ENCODE results near the gene PIP5K1C. TPM values are rescaled to one million over a fixed set of nuclear protein-coding genes. Genes with fewer than 3 reads are reported as not detected.
"Not testable (repeated sequence)": the region's sequence is repeated elsewhere in the genome, so short reads cannot be mapped to it uniquely, and the experiment has no call there.

Gene PIP5K1C
- total RNA-seq, 1 experiment from 2014 or later, result 35.5 TPM

- no peak overlapping the region for H3K4me3 ChIP-seq (ENCODE audit: low read depth, low read length, poor library complexity, severe bottlenecking)
- no peaks in the 10 kb centered on the region for H3K27me3 ChIP-seq (replicated peaks; ENCODE audit: insufficient read depth, low read depth, low read length, poor library complexity)
- intact Hi-C loops (cut with micrococcal nuclease; ENCODE audit: unreplicated experiment), result loop anchor here (10.0 kb wide), 1 partner anchor 163 kb away; no protein-coding TSS in a partner anchor
- BruUV-seq (replicated peaks), result no TSS peak
- POLR2A ChIA-PET (ENCODE audit: low non-redundant PET), result no interaction called here
- no peak for DNase-seq (ENCODE audit: low spot score)
- peaks cover 11% of the 10 kb centered on the region for H3K4me1 ChIP-seq (ENCODE audit: insufficient read depth, low read length, poor library complexity, severe bottlenecking)
- CTCF ChIA-PET, result no interaction called here
- peaks cover 5% of the 10 kb centered on the region for H3K36me3 ChIP-seq (ENCODE audit: insufficient read depth, low read length, poor library complexity, severe bottlenecking)
- H3K9me3 ChIP-seq (ENCODE audit: low read depth, low read length, poor library complexity, severe bottlenecking), result no peaks in the 10 kb centered on the region
- no peak overlapping the region for H3K27ac ChIP-seq (ENCODE audit: low read depth, low read length, poor library complexity, severe bottlenecking)
- TF ChIP-seq, protein P1, sequence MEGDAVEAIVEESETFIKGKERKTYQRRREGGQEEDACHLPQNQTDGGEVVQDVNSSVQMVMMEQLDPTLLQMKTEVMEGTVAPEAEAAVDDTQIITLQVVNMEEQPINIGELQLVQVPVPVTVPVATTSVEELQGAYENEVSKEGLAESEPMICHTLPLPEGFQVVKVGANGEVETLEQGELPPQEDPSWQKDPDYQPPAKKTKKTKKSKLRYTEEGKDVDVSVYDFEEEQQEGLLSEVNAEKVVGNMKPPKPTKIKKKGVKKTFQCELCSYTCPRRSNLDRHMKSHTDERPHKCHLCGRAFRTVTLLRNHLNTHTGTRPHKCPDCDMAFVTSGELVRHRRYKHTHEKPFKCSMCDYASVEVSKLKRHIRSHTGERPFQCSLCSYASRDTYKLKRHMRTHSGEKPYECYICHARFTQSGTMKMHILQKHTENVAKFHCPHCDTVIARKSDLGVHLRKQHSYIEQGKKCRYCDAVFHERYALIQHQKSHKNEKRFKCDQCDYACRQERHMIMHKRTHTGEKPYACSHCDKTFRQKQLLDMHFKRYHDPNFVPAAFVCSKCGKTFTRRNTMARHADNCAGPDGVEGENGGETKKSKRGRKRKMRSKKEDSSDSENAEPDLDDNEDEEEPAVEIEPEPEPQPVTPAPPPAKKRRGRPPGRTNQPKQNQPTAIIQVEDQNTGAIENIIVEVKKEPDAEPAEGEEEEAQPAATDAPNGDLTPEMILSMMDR (conservative IDR thresholded peaks at IDR 0.05; ENCODE audit: low read depth, low read length), result no peak
- no peak for TF ChIP-seq EZH2 (IDR thresholded peaks at IDR 0.05; ENCODE audit: borderline replicate concordance, low read depth, low read length, poor library complexity, severe bottlenecking)
Observed at GRCh38 chr19:3651684-3652083, 48.6 kb downstream of the PIP5K1C start.

- POLR2A ChIA-PET (ENCODE audit: low non-redundant PET), result no interaction called here
- H3K9me3 ChIP-seq (ENCODE audit: low read depth, low read length, poor library complexity, severe bottlenecking), result no peaks in the 10 kb centered on the region
- no peaks in the 10 kb centered on the region for H3K27me3 ChIP-seq (replicated peaks; ENCODE audit: insufficient read depth, low read depth, low read length, poor library complexity)
- H3K27ac ChIP-seq (ENCODE audit: low read depth, low read length, poor library complexity, severe bottlenecking), result no peak overlapping the region
- no TSS peak for BruUV-seq (replicated peaks)
- H3K36me3 ChIP-seq (ENCODE audit: insufficient read depth, low read length, poor library complexity, severe bottlenecking), result peaks cover 9% of the 10 kb centered on the region
- CTCF ChIA-PET, result interaction anchor here (0.6 kb wide), 1 partner anchor 424 kb away, joined by 10 read pairs; no protein-coding TSS in a partner anchor
- H3K4me1 ChIP-seq (ENCODE audit: insufficient read depth, low read length, poor library complexity, severe bottlenecking), result no peaks in the 10 kb centered on the region
- intact Hi-C loops (cut with micrococcal nuclease; ENCODE audit: unreplicated experiment), result loop anchor here (10.0 kb wide), 1 partner anchor 165 kb away; no protein-coding TSS in a partner anchor
- TF ChIP-seq, protein P1 (conservative IDR thresholded peaks at IDR 0.05; ENCODE audit: low read depth, low read length), result no peak
- TF ChIP-seq EZH2 (IDR thresholded peaks at IDR 0.05; ENCODE audit: borderline replicate concordance, low read depth, low read length, poor library complexity, severe bottlenecking), result no peak
- DNase-seq (ENCODE audit: low spot score), result no peak
- H3K4me3 ChIP-seq (ENCODE audit: low read depth, low read length, poor library complexity, severe bottlenecking), result no peak overlapping the region
Observed at GRCh38 chr19:3649888-3650287, 50.4 kb downstream of the PIP5K1C start.

DNA sequence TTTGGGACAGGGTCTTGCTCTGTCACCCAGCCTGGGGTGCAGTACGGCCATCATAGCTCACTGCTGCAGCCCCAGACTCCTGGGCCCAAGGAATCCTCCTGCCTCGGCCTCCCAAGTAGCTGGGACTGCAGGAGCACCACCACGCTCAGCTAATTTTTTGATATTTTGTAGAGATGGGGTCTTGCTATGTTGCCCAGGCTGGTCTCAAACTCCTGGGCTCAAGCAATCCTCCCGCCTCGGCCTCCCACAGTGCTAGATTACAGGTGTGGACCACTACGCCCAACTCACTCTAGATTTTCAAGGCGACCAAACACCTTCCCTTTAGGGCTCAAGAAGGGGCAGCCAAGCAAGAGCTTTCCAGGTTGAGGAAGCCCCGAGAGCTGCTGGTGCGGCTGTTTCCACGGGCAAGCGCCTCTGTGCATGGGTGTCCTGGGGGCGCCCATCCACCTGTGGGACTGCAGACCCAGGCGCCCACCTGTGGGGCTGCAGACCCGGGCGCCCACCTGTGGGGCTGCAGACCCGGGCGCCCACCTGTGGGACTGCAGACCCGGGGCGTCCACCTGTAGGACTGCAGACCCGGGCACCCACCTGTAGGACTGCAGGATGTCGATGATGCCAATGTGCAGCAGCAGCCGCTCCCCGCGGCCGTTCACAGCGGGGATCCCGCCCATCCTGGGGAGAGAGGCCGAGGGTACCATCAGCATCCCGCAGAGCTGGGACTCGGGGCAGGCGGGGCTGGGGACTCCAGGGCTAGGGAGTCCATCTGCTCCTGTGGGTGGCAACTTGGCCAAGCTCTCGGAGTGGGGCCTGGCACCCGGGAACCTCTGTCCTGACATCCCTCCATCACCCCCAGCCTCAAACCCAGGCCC, 52.0 kb downstream of the PIP5K1C start:
- DNase-seq (ENCODE audit: low spot score), result no peak
- Histone ChIP-seq H3K27ac (ENCODE audit: low read depth, low read length, poor library complexity, severe bottlenecking) (no peak overlapping the region), H3K27me3 (replicated peaks; ENCODE audit: insufficient read depth, low read depth, low read length, poor library complexity) (no peaks in the 10 kb centered on the region), H3K9me3 (ENCODE audit: low read depth, low read length, poor library complexity, severe bottlenecking) (no peaks in the 10 kb centered on the region), H3K4me1 (ENCODE audit: insufficient read depth, low read length, poor library complexity, severe bottlenecking) (no peaks in the 10 kb centered on the region), H3K36me3 (ENCODE audit: insufficient read depth, low read length, poor library complexity, severe bottlenecking) (peaks cover 9% of the 10 kb centered on the region), H3K4me3 (ENCODE audit: low read depth, low read length, poor library complexity, severe bottlenecking) (no peak overlapping the region)
- intact Hi-C loops (cut with micrococcal nuclease; ENCODE audit: unreplicated experiment), result no loop called here
- POLR2A ChIA-PET (ENCODE audit: low non-redundant PET), result no interaction called here
- CTCF ChIA-PET, result interaction anchor here (0.6 kb wide), 1 partner anchor 147 kb away, joined by 5 read pairs; no protein-coding TSS in a partner anchor
- BruUV-seq (replicated peaks), result no TSS peak
- TF ChIP-seq, protein P1 (conservative IDR thresholded peaks at IDR 0.05; ENCODE audit: low read depth, low read length), result no peak
- no peak for TF ChIP-seq EZH2 (IDR thresholded peaks at IDR 0.05; ENCODE audit: borderline replicate concordance, low read depth, low read length, poor library complexity, severe bottlenecking)

GRCh38 chr19:3647102-3647501, 53.2 kb downstream of the PIP5K1C start:
- H3K9me3 ChIP-seq (ENCODE audit: low read depth, low read length, poor library complexity, severe bottlenecking); POLR2A ChIA-PET (ENCODE audit: low non-redundant PET); H3K4me1 ChIP-seq (ENCODE audit: insufficient read depth, low read length, poor library complexity, severe bottlenecking); CTCF ChIA-PET; H3K36me3 ChIP-seq (ENCODE audit: insufficient read depth, low read length, poor library complexity, severe bottlenecking); intact Hi-C loops (cut with micrococcal nuclease; ENCODE audit: unreplicated experiment); H3K27ac ChIP-seq (ENCODE audit: low read depth, low read length, poor library complexity, severe bottlenecking); BruUV-seq (replicated peaks); H3K27me3 ChIP-seq (replicated peaks; ENCODE audit: insufficient read depth, low read depth, low read length, poor library complexity); DNase-seq (ENCODE audit: low spot score); H3K4me3 ChIP-seq (ENCODE audit: low read depth, low read length, poor library complexity, severe bottlenecking): not testable (repeated sequence)
